Endothelial cell of umbilical vein (primary cell): Measurements from ENCODE around the gene PPARD. TPM values are rescaled to one million over a fixed set of nuclear protein-coding genes. Genes with fewer than 3 reads are reported as not detected.

ENCODE experiments used
- BruUV-seq: library from RNA; stranded (reverse); fragments of 400-500 nt; replicated peaks from 2 replicates; lab custom pipeline; 2021; lab: Mats Ljungman, UMichigan
- CTCF ChIA-PET: fragments of 300-600, 350-600 bp; sonication (Branson Sonifier 250); formaldehyde crosslinking; loops from one replicate; lab custom pipeline; 2021; ENCODE audit warnings: antibody characterized with exemption, inconsistent platforms; lab: Charles Lee
- POLR2A ChIA-PET: fragments of 300-600, 350-600 bp; sonication (Branson Sonifier 250); formaldehyde crosslinking; loops from one replicate; lab custom pipeline; 2021; ENCODE audit warnings: antibody characterized with exemption, inconsistent platforms; lab: Charles Lee
- DNase-seq: peaks from one replicate; pipeline ENCODE4 v3.0.0-alpha.2; 2011; ENCODE audit warnings: low read depth, low spot score
- FAIRE-seq: peaks from 2 replicates; lab custom pipeline; 2011; peaks lifted over from hg19 to GRCh38; lab: Jason Lieb, UNC
- H2AFZ ChIP-seq: 2 replicates; pipeline ENCODE4 v1.6.0; 2012; ENCODE audit warnings: low read depth, low read length, control low read depth, inconsistent platforms
- H3K27ac ChIP-seq: 2 replicates; pipeline ENCODE4 v1.5.1; 2011; ENCODE audit warnings: low read depth, mild to moderate bottlenecking, control low read depth, low read length, moderate library complexity; ENCODE audit not compliant: insufficient read depth
- H3K27me3 ChIP-seq, 2 experiments: 2 replicates each; pipeline versions ENCODE4 v1.6.0 to v1.6.1; 2011; ENCODE audit warnings: low read length in 2 of 2, mixed read lengths in 1 of 2; ENCODE audit not compliant: control insufficient read depth in 2 of 2, insufficient read depth in 2 of 2
- H3K36me3 ChIP-seq, 2 experiments: 2 replicates in 1 of 2; 3 replicates in 1 of 2; pipeline ENCODE4 v1.5.1; 2011; ENCODE audit warnings: low read length in 2 of 2, mild to moderate bottlenecking in 1 of 2, moderate library complexity in 1 of 2; ENCODE audit not compliant: control insufficient read depth in 2 of 2, insufficient read depth in 2 of 2; ENCODE audit errors: extremely low read depth in 1 of 2
- H3K4me1 ChIP-seq: 3 replicates; pipeline ENCODE4 v1.5.1; 2011; ENCODE audit warnings: mild to moderate bottlenecking, low read length; ENCODE audit not compliant: control insufficient read depth, insufficient read depth; ENCODE audit errors: extremely low read depth
- H3K4me2 ChIP-seq: 2 replicates; pipeline ENCODE4 v1.6.1; 2011; ENCODE audit warnings: low read length, control low read depth, mixed read lengths; ENCODE audit not compliant: insufficient read depth
- H3K4me3 ChIP-seq, 3 experiments: fragments of 200-600 bp in 1 of 3; sonication (generic), shearing (Covaris generic) in 1 of 3; replicated peaks in 1 of 3; 2 replicates each; pipeline ENCODE4 v1.5.1; 2011 to 2016; ENCODE audit warnings: control low read depth in 3 of 3, low read length in 3 of 3, mild to moderate bottlenecking in 2 of 3, inconsistent platforms in 1 of 3, low read depth in 1 of 3, moderate library complexity in 1 of 3; ENCODE audit not compliant: insufficient read depth in 1 of 3
- H3K79me2 ChIP-seq: 2 replicates; pipeline ENCODE4 v1.6.0; 2012; ENCODE audit warnings: low read length, inconsistent platforms; ENCODE audit not compliant: control insufficient read depth, insufficient read depth
- H3K9ac ChIP-seq: replicated peaks from 2 replicates; pipeline ENCODE3; 2011; ENCODE audit warnings: low read length, control low read depth; ENCODE audit not compliant: insufficient read depth; ENCODE audit errors: extremely low read depth
- H3K9me1 ChIP-seq: replicated peaks from 3 replicates; pipeline ENCODE4 v1.6.0; 2011; ENCODE audit warnings: mild to moderate bottlenecking, low read length; ENCODE audit not compliant: control insufficient read depth, insufficient read depth; ENCODE audit errors: extremely low read depth
- H3K9me3 ChIP-seq: replicated peaks from 2 replicates; pipeline ENCODE4 v1.5.1; 2012; ENCODE audit warnings: low read length, inconsistent platforms; ENCODE audit not compliant: control insufficient read depth, insufficient read depth
- H4K20me1 ChIP-seq: replicated peaks from 2 replicates; pipeline ENCODE3; 2011; ENCODE audit warnings: mild to moderate bottlenecking, low read length; ENCODE audit not compliant: control insufficient read depth, insufficient read depth; ENCODE audit errors: extremely low read depth
- FOS ChIP-seq: IDR thresholded peaks from 2 replicates; pipeline ENCODE4 v1.6.1; 2011; ENCODE audit warnings: mild to moderate bottlenecking, low read length, moderate library complexity, borderline replicate concordance; ENCODE audit not compliant: insufficient read depth
- MYC ChIP-seq: IDR thresholded peaks from one replicate; pipeline ENCODE4 v1.6.1; 2011; ENCODE audit warnings: mild to moderate bottlenecking, low read depth, low read length
- POLR2AphosphoS5 ChIP-seq: IDR thresholded peaks from 2 replicates; pipeline ENCODE4 v1.6.1; 2012; ENCODE audit warnings: low read depth, mild to moderate bottlenecking, control low read depth, low read length, moderate library complexity; ENCODE audit not compliant: insufficient read depth
- dilution Hi-C: fragments of 300-500 bp; cut with MboI; formaldehyde crosslinking; loops from one replicate; pipeline ENCODE4 v1.15.0; 2019; ENCODE audit warnings: low sequenced_read_pairs; ENCODE audit not compliant: extremely low pct_ligation_motif_present
- intact Hi-C: fragments of 100-400 bp; cut with micrococcal nuclease; formaldehyde crosslinking; loops from one replicate; pipeline ENCODE4 v1.10.0; 2022
- polyA plus RNA-seq, 4 experiments: library from polyadenylated mRNA; depleted of rRNA in 3 of 4; stranded (reverse) in 3 of 4; unstranded in 1 of 4; fragments of >200 nt; gene quantifications; 2 replicates each; pipeline versions ENCODE4 v1.2.1 to v1.2.3, GENCODE V29; 2011 to 2012; ENCODE audit warnings: missing spikeins in 1 of 4
- total RNA-seq: library from RNA; stranded (reverse); gene quantifications from 2 replicates; pipeline ENCODE4 v1.2.3, GENCODE V29; 2021
- TF ChIP-seq, protein P1 (sequence below): IDR thresholded peaks from 2 replicates; pipeline ENCODE4 v1.6.1; 2011; ENCODE audit not compliant: insufficient read depth, insufficient read length
- TF ChIP-seq, protein P2 (sequence below), 2 donors: IDR thresholded peaks; 1 replicate in 1 of 2; 2 replicates in 1 of 2; pipeline ENCODE4 v1.5.1; 2011; ENCODE audit warnings: low read length in 2 of 2, mild to moderate bottlenecking in 2 of 2, moderate library complexity in 2 of 2, control low read depth in 1 of 2, inconsistent platforms in 1 of 2, low read depth in 1 of 2; ENCODE audit not compliant: insufficient read depth in 1 of 2; ENCODE audit errors: extremely low read depth in 1 of 2

The PPARD gene
- total and polyA plus RNA-seq, 2 donors (not counting 3 experiments of a cell fraction or from before 2014, with no cell fraction given): 23.4 to 29.2 TPM

DNA sequence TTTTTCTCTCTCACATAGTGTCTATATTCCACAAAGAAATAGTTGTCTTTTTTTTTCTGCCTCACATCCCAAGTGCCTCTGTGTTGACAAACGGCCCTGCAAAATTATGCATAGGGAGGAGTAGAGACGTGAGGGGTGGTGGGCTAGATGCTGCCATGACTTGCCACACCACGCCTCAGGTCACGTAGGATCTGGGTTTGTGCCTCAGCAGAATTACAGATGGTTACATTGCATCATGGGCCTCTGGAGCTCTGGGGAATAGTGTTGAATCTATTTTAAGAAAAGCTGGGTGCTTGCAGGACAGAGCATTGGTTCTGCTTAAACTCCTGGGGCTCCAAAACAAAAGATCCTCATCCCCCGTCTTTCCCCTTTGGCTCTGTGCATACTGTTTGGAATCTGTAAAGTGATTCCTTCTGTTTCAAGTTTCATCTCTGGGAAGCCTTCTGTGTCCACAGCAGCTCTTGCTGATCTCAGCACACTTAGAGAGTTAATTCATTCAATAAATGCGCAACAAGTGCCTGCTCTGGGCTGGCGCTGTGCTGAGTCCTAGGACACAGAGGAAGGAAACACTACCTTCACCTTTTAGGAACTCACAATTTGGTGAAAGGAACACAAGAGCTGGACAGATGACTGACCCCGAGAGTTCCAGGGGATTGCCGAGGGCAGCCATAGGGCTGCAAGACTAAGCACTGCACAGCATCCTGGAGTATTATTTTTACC is 112.2 kb downstream of the PPARD start:
- Histone ChIP-seq H3K4me1 (peaks cover 16% of the 10 kb centered on the region), H3K36me3 (peaks cover 4 to 6% of the 10 kb centered on the region in 2 experiments), H2AFZ (no peak overlapping the region), H3K4me2 (no peak overlapping the region), H3K9me1 (no peaks in the 10 kb centered on the region), H3K9me3 (no peaks in the 10 kb centered on the region), H3K4me3 (no peak overlapping the region), H3K9ac (no peak overlapping the region), H3K79me2 (no peaks in the 10 kb centered on the region), H4K20me1 (no peaks in the 10 kb centered on the region), H3K27ac (no peak overlapping the region), H3K27me3 (peaks cover 0 to 2% of the 10 kb centered on the region in 2 experiments)
- POLR2A ChIA-PET: interaction anchor here (0.8 kb wide), 1 partner anchor 13 kb away, joined by 3 read pairs; no protein-coding TSS in a partner anchor
- intact Hi-C loops (no loop called here), dilution Hi-C loops (no loop called here)
- TF ChIP-seq MYC (no peak), POLR2AphosphoS5 (no peak), FOS (no peak)
- TF ChIP-seq, protein P1, sequence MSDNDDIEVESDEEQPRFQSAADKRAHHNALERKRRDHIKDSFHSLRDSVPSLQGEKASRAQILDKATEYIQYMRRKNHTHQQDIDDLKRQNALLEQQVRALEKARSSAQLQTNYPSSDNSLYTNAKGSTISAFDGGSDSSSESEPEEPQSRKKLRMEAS: no peak
- TF ChIP-seq, protein P2, sequence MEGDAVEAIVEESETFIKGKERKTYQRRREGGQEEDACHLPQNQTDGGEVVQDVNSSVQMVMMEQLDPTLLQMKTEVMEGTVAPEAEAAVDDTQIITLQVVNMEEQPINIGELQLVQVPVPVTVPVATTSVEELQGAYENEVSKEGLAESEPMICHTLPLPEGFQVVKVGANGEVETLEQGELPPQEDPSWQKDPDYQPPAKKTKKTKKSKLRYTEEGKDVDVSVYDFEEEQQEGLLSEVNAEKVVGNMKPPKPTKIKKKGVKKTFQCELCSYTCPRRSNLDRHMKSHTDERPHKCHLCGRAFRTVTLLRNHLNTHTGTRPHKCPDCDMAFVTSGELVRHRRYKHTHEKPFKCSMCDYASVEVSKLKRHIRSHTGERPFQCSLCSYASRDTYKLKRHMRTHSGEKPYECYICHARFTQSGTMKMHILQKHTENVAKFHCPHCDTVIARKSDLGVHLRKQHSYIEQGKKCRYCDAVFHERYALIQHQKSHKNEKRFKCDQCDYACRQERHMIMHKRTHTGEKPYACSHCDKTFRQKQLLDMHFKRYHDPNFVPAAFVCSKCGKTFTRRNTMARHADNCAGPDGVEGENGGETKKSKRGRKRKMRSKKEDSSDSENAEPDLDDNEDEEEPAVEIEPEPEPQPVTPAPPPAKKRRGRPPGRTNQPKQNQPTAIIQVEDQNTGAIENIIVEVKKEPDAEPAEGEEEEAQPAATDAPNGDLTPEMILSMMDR (IDR thresholded peaks at IDR 0.05; ENCODE audit: extremely low read depth in 1 of 2, insufficient read depth in 1 of 2, low read depth in 1 of 2, low read length in 2 of 2): no peak
- no TSS peak for BruUV-seq
- CTCF ChIA-PET: interaction anchor here (0.7 to 1.1 kb wide), 3 partner anchors 11 to 98 kb away, joined by 3 read pairs; partner anchors contain the start of gene RPL10A
- DNase-seq (no peak), FAIRE-seq (no peak)
